IPS DF 6.9 (cell line): ENCODE measurements around the gene CCDC198.

Source experiments
- DNase-seq: peaks from one replicate; pipeline ENCODE4 v3.0.0-alpha.2; 2013; ENCODE audit warnings: low read depth, low spot score
- H3K27ac ChIP-seq: one replicate; pipeline ENCODE4 v1.5.1; 2013; ENCODE audit warnings: low read length, control low read depth
- H3K27me3 ChIP-seq: 2 replicates; pipeline ENCODE4 v1.6.1; 2013; ENCODE audit warnings: mild to moderate bottlenecking, low read length; ENCODE audit not compliant: control insufficient read depth, insufficient read depth
- H3K36me3 ChIP-seq: 2 replicates; pipeline ENCODE4 v1.6.1; 2013; ENCODE audit warnings: low read length; ENCODE audit not compliant: control insufficient read depth, insufficient read depth
- H3K4me1 ChIP-seq: 2 replicates; pipeline ENCODE4 v1.6.1; 2013; ENCODE audit warnings: low read length; ENCODE audit not compliant: control insufficient read depth, insufficient read depth
- H3K4me3 ChIP-seq: 2 replicates; pipeline ENCODE4 v1.5.1; 2013; ENCODE audit warnings: mild to moderate bottlenecking, low read length
- H3K9me3 ChIP-seq: 2 replicates; pipeline ENCODE4 v1.6.1; 2013; ENCODE audit warnings: low read length, inconsistent platforms; ENCODE audit not compliant: control insufficient read depth, insufficient read depth
- WGBS: extraction: QIAGEN DNeasy Blood & Tissue Kit; methylation state at CpG from one replicate; pipeline ENCODE4 v1.1.7; 2013; ENCODE audit warnings: mixed read lengths, missing lambda C conversion rate; ENCODE audit not compliant: insufficient read length, insufficient coverage; 5-methylcytosine and 5-hydroxymethylcytosine counted together

The CCDC198 gene

GRCh38 chr14:57493467-57494181, at the start of gene CCDC198:
CCDC198 (minus strand) TSS chr14:57493857; CDS start chr14:57493715, 142 bp downstream.
- H3K36me3 ChIP-seq: no peaks in the 10 kb centered on the region
- no peak within 1 kb of the TSS for H3K27ac ChIP-seq
- no peak for DNase-seq
- no peaks in the 10 kb centered on the region for H3K27me3 ChIP-seq
- no peak within 1 kb of the TSS for H3K4me3 ChIP-seq
- no peaks in the 10 kb centered on the region for H3K4me1 ChIP-seq
- no peaks in the 10 kb centered on the region for H3K9me3 ChIP-seq
- WGBS: no CpG with 5 or more reads among the region's 6 CpGs

GRCh38 chr14:57533214-57533613, 39.6 kb upstream of the CCDC198 start:
- Histone ChIP-seq H3K27me3 (no peaks in the 10 kb centered on the region), H3K27ac (no peak overlapping the region), H3K4me1 (no peaks in the 10 kb centered on the region), H3K9me3 (no peaks in the 10 kb centered on the region), H3K4me3 (no peak overlapping the region), H3K36me3 (no peaks in the 10 kb centered on the region)
- DNase-seq: no peak
- no CpG with 5 or more reads among the region's 1 CpG for WGBS

- no peak overlapping the region for H3K4me3 ChIP-seq
These were observed 36.9 kb upstream of the CCDC198 start for GRCh38 chr14:57530571-57530970.

GRCh38 chr14:57526942-57527341, 33.3 kb upstream of the CCDC198 start:
- H3K9me3 ChIP-seq: no peaks in the 10 kb centered on the region
- H3K4me1 ChIP-seq: no peaks in the 10 kb centered on the region
- H3K4me3 ChIP-seq: no peak overlapping the region
- WGBS: no CpG with 5 or more reads among the region's 3 CpGs
- DNase-seq: peak; percentile 47
- H3K27me3 ChIP-seq: no peaks in the 10 kb centered on the region
- H3K36me3 ChIP-seq: no peaks in the 10 kb centered on the region
- H3K27ac ChIP-seq: no peak overlapping the region

More at GRCh38 chr14:57530571-57530970, 36.9 kb upstream of the CCDC198 start:
- Histone ChIP-seq H3K36me3 (no peaks in the 10 kb centered on the region), H3K27ac (no peak overlapping the region), H3K9me3 (no peaks in the 10 kb centered on the region), H3K27me3 (no peaks in the 10 kb centered on the region), H3K4me1 (no peaks in the 10 kb centered on the region)
- DNase-seq: no peak

GRCh38 chr14:57519043-57519442, 25.4 kb upstream of the CCDC198 start:
- Histone ChIP-seq H3K4me3 (no peak overlapping the region), H3K4me1 (no peaks in the 10 kb centered on the region), H3K9me3 (no peaks in the 10 kb centered on the region), H3K27ac (no peak overlapping the region), H3K27me3 (no peaks in the 10 kb centered on the region), H3K36me3 (no peaks in the 10 kb centered on the region)
- no peak for DNase-seq

GRCh38 chr14:57512220-57512619, 18.6 kb upstream of the CCDC198 start:
- no peaks in the 10 kb centered on the region for H3K27me3 ChIP-seq
- no peak overlapping the region for H3K4me3 ChIP-seq
- no peak overlapping the region for H3K27ac ChIP-seq
- no peaks in the 10 kb centered on the region for H3K36me3 ChIP-seq
- no peaks in the 10 kb centered on the region for H3K9me3 ChIP-seq
- DNase-seq: no peak
- no CpG with 5 or more reads among the region's 3 CpGs for WGBS
- no peaks in the 10 kb centered on the region for H3K4me1 ChIP-seq

- DNase-seq: no peak
- no CpG with 5 or more reads among the region's 2 CpGs for WGBS
These were observed 15.1 kb upstream of the CCDC198 start for GRCh38 chr14:57508756-57509155.

GRCh38 chr14:57502586-57503254, 9.1 kb upstream of the CCDC198 start:
- Histone ChIP-seq H3K9me3 (no peaks in the 10 kb centered on the region), H3K36me3 (no peaks in the 10 kb centered on the region), H3K4me3 (no peak overlapping the region), H3K27me3 (no peaks in the 10 kb centered on the region; the same call in 1 of the 2 replicates), H3K27ac (no peak overlapping the region), H3K4me1 (no peaks in the 10 kb centered on the region)
- no CpG with 5 or more reads among the region's 8 CpGs for WGBS
- no peak for DNase-seq

More at GRCh38 chr14:57508756-57509155, 15.1 kb upstream of the CCDC198 start:
- Histone ChIP-seq H3K36me3 (no peaks in the 10 kb centered on the region), H3K4me1 (no peaks in the 10 kb centered on the region), H3K27me3 (no peaks in the 10 kb centered on the region), H3K9me3 (no peaks in the 10 kb centered on the region), H3K27ac (no peak overlapping the region), H3K4me3 (no peak overlapping the region)

GRCh38 chr14:57501039-57501557, 7.4 kb upstream of the CCDC198 start:
- no CpG with 5 or more reads among the region's 2 CpGs for WGBS

GRCh38 chr14:57498659-57499058, 5.0 kb upstream of the CCDC198 start:
- Histone ChIP-seq H3K4me1 (no peaks in the 10 kb centered on the region), H3K27me3 (no peaks in the 10 kb centered on the region; the same call in 1 of the 2 replicates), H3K9me3 (no peaks in the 10 kb centered on the region), H3K36me3 (no peaks in the 10 kb centered on the region), H3K4me3 (no peak overlapping the region), H3K27ac (no peak overlapping the region)
- DNase-seq: no peak

More at GRCh38 chr14:57501039-57501557, 7.4 kb upstream of the CCDC198 start:
- H3K36me3 ChIP-seq: no peaks in the 10 kb centered on the region
- no peaks in the 10 kb centered on the region for H3K4me1 ChIP-seq
- no peaks in the 10 kb centered on the region for H3K9me3 ChIP-seq
- no peak overlapping the region for H3K27ac ChIP-seq
- no peaks in the 10 kb centered on the region; the same call in 1 of the 2 replicates for H3K27me3 ChIP-seq
- no peak overlapping the region for H3K4me3 ChIP-seq
- no peak for DNase-seq
